Esophagus squamous epithelium (tissue), 5 donors: ENCODE measurements around the gene ARHGEF11. TPM values are rescaled to one million over a fixed set of nuclear protein-coding genes. Genes with fewer than 3 reads are reported as not detected.

Experiments
- DNase-seq: peaks from one replicate; lab custom pipeline; 2025; lab: John Stamatoyannopoulos, UW
- H3K27ac ChIP-seq, 4 donors: fragments of 200-600 bp; sonication (generic); one replicate each; pipeline ENCODE4 v1.5.1; 2016 to 2019; ENCODE audit warnings: mild to moderate bottlenecking in 1 of 4
- H3K27me3 ChIP-seq, 4 donors: fragments of 200-600 bp; sonication (generic); 1 replicate in 3 of 4; 2 replicates in 1 of 4; pipeline versions ENCODE4 v1.5.1 to v1.6.0; 2017 to 2021; ENCODE audit warnings: antibody characterized with exemption in 1 of 4
- H3K36me3 ChIP-seq, 3 donors: fragments of 200-600 bp; sonication (generic); one replicate each; pipeline ENCODE4 v1.5.1; 2016 to 2019
- H3K4me1 ChIP-seq, 3 donors: fragments of 200-600 bp; sonication (generic); one replicate each; pipeline ENCODE4 v1.5.1; 2017 to 2019
- H3K4me3 ChIP-seq, 4 donors: fragments of 200-600 bp; sonication (generic); 1 replicate in 3 of 4; 2 replicates in 1 of 4; pipeline ENCODE4 v1.5.1; 2016 to 2019; ENCODE audit warnings: mild to moderate bottlenecking in 2 of 4, moderate library complexity in 1 of 4
- H3K9me3 ChIP-seq, 3 donors: fragments of 200-600 bp; sonication (generic); one replicate each; pipeline ENCODE4 v1.5.1; 2016 to 2019
- CTCF ChIP-seq, 6 experiments: fragments of 450-650 bp in 4 of 6; fragments of 200-600 bp in 2 of 6; sonication (generic) in 2 of 6; IDR thresholded peaks; one replicate each; pipeline ENCODE4 v1.5.1; 2016 to 2019; ENCODE audit warnings: antibody characterized with exemption in 6 of 6, mild to moderate bottlenecking in 4 of 6, moderate library complexity in 4 of 6
- POLR2A ChIP-seq, 4 donors: fragments of 450-650 bp; IDR thresholded peaks; one replicate each; pipeline ENCODE4 v1.6.1; 2017; ENCODE audit warnings: antibody characterized with exemption in 4 of 4, mild to moderate bottlenecking in 4 of 4, moderate library complexity in 3 of 4
- WGBS, 2 donors: methylation state at CpG; one replicate each; pipeline ENCODE4 v1.1.5; 2018; 5-methylcytosine and 5-hydroxymethylcytosine counted together
- intact Hi-C: fragments of 100-400 bp; cut with DNase I; formaldehyde crosslinking; loops from one replicate; pipeline ENCODE4 v1.15.0; 2022
- total RNA-seq, 4 donors: library from RNA; depleted of rRNA; stranded (reverse); fragments of >200 nt; gene quantifications; one replicate each; pipeline ENCODE4 v1.1.0, GENCODE V29; 2016
- donor health status: DM: yes; HTN: yes; CAD: no.

ARHGEF11 gene
- total RNA-seq, 4 donors from 2014 or later: 15.5 to 24.2 (median 19.4) TPM

- no peaks in the 10 kb centered on the region for H3K9me3 ChIP-seq
- intact Hi-C loops: no loop called here
- H3K36me3 ChIP-seq: peaks cover 0 to 10% (median 0%) of the 10 kb centered on the region in 3 donors
- no peak overlapping the region for H3K27ac ChIP-seq
- DNase-seq: no peak
- 69 to 88% methylated on average over 6 of the region's 6 CpGs for WGBS, 2 donors
- no peaks in the 10 kb centered on the region for H3K27me3 ChIP-seq
- TF ChIP-seq POLR2A (IDR thresholded peaks at IDR 0.05): no peak
- TF ChIP-seq CTCF (IDR thresholded peaks at IDR 0.05): no peak
- no peak overlapping the region for H3K4me3 ChIP-seq
- H3K4me1 ChIP-seq: peaks cover 0 to 12% (median 0%) of the 10 kb centered on the region in 3 donors
Observed at GRCh38 chr1:156993426-156994147, 52.0 kb downstream of the ARHGEF11 start.

- intact Hi-C loops: no loop called here
- no peaks in the 10 kb centered on the region for H3K9me3 ChIP-seq
- no peak overlapping the region for H3K4me3 ChIP-seq
- TF ChIP-seq POLR2A (IDR thresholded peaks at IDR 0.05) (no peak), CTCF (IDR thresholded peaks at IDR 0.05) (no peak)
- WGBS, 2 donors: 87 to 96% methylated on average over 6 of the region's 7 CpGs
- DNase-seq: no peak
- H3K4me1 ChIP-seq: peaks cover 0 to 12% (median 0%) of the 10 kb centered on the region in 3 donors
- no peaks in the 10 kb centered on the region for H3K27me3 ChIP-seq
- peaks cover 0 to 10% (median 0%) of the 10 kb centered on the region in 3 donors for H3K36me3 ChIP-seq
- H3K27ac ChIP-seq: no peak overlapping the region
Observed at GRCh38 chr1:156992215-156992614, 53.3 kb downstream of the ARHGEF11 start.

- DNase-seq: no peak
- intact Hi-C loops: no loop called here
- Histone ChIP-seq H3K36me3 (peaks cover 0 to 47% (median 0%) of the 10 kb centered on the region in 3 donors), H3K4me1 (no peaks in the 10 kb centered on the region), H3K9me3 (no peaks in the 10 kb centered on the region), H3K27me3 (no peaks in the 10 kb centered on the region), H3K4me3 (no peak overlapping the region), H3K27ac (no peak overlapping the region)
- TF ChIP-seq CTCF (IDR thresholded peaks at IDR 0.05) (no peak), POLR2A (IDR thresholded peaks at IDR 0.05) (no peak)
- 76 to 82% methylated on average over 6 of the region's 6 CpGs for WGBS, 2 donors
Observed at GRCh38 chr1:156987715-156988114, 57.8 kb downstream of the ARHGEF11 start.

- DNase-seq: no peak
- TF ChIP-seq CTCF (IDR thresholded peaks at IDR 0.05): no peak
- no peak for TF ChIP-seq POLR2A (IDR thresholded peaks at IDR 0.05)
- Histone ChIP-seq H3K9me3 (no peaks in the 10 kb centered on the region), H3K4me3 (no peak overlapping the region), H3K27me3 (no peaks in the 10 kb centered on the region), H3K27ac (no peak overlapping the region), H3K36me3 (peaks cover 0 to 98% (median 22%) of the 10 kb centered on the region in 3 donors), H3K4me1 (no peaks in the 10 kb centered on the region)
- intact Hi-C loops: no loop called here
- WGBS, 2 donors: 49 to 50% methylated on average over 4 of the region's 4 CpGs
Observed at GRCh38 chr1:156980551-156980950, 65.0 kb downstream of the ARHGEF11 start.

- Histone ChIP-seq H3K9me3 (no peaks in the 10 kb centered on the region), H3K36me3 (peaks cover 0 to 100% (median 25%) of the 10 kb centered on the region in 3 donors), H3K4me3 (no peak overlapping the region), H3K27ac (no peak overlapping the region), H3K27me3 (no peaks in the 10 kb centered on the region), H3K4me1 (no peaks in the 10 kb centered on the region)
- DNase-seq: no peak
- WGBS, 2 donors: 68 to 77% methylated on average over 2 of the region's 2 CpGs
- intact Hi-C loops: no loop called here
- TF ChIP-seq CTCF (IDR thresholded peaks at IDR 0.05) (no peak), POLR2A (IDR thresholded peaks at IDR 0.05) (no peak)
Observed at GRCh38 chr1:156975084-156975483, 70.5 kb downstream of the ARHGEF11 start.
